HG03378 (cell line): ENCODE measurements around the gene TRIM60.
"Not testable (repeated sequence)": the region's sequence is repeated elsewhere in the genome, so short reads cannot be mapped to it uniquely, and the experiment has no call there.

Experiments
- ATAC-seq: cut with Tn5 transposase; IDR thresholded peaks from one replicate; pipeline ENCODE4 v1.9.1; 2021; ENCODE audit warnings: mild to moderate bottlenecking, moderate library complexity; ENCODE audit not compliant: unreplicated experiment

TRIM60 gene

GRCh38 chr4:165031436-165032211 lies at the start of gene TRIM60:
TRIM60 (plus strand) TSS chr4:165031999; CDS start chr4:165040073, 8,074 bp downstream.
- no peak for ATAC-seq

- ATAC-seq = no peak
Measured at GRCh38 chr4:164989471-164989870, 42.3 kb upstream of the TRIM60 start.

- not testable (repeated sequence) for ATAC-seq
Measured at GRCh38 chr4:164990786-164991185, 41.0 kb upstream of the TRIM60 start.

GRCh38 chr4:164996123-164996522 lies 35.7 kb upstream of the TRIM60 start:
- ATAC-seq = not testable (repeated sequence)

- no peak for ATAC-seq
Measured at GRCh38 chr4:164997324-164997723, 34.5 kb upstream of the TRIM60 start.

GRCh38 chr4:164997941-164998340 lies 33.9 kb upstream of the TRIM60 start:
- no peak for ATAC-seq

- not testable (repeated sequence) for ATAC-seq
Measured at GRCh38 chr4:164998526-164999080, 33.2 kb upstream of the TRIM60 start.

GRCh38 chr4:165001957-165002356 lies 29.8 kb upstream of the TRIM60 start:
- ATAC-seq = not testable (repeated sequence)

- no peak for ATAC-seq
Measured at GRCh38 chr4:165005352-165005925, 26.4 kb upstream of the TRIM60 start.

GRCh38 chr4:165006456-165006855 lies 25.3 kb upstream of the TRIM60 start:
- ATAC-seq = no peak

- no peak for ATAC-seq
Measured at GRCh38 chr4:165006886-165007285, 24.9 kb upstream of the TRIM60 start.

- no peak for ATAC-seq
Measured at GRCh38 chr4:165009493-165010227, 22.1 kb upstream of the TRIM60 start.

- no peak for ATAC-seq
Measured at GRCh38 chr4:165010487-165010886, 21.3 kb upstream of the TRIM60 start.

- ATAC-seq = no peak
Measured at GRCh38 chr4:165010991-165011390, 20.8 kb upstream of the TRIM60 start.

- no peak for ATAC-seq
Measured at GRCh38 chr4:165011403-165011802, 20.4 kb upstream of the TRIM60 start.

GRCh38 chr4:165013691-165014090 lies 18.1 kb upstream of the TRIM60 start:
- no peak for ATAC-seq

- no peak for ATAC-seq
Measured at GRCh38 chr4:165016971-165017370, 14.8 kb upstream of the TRIM60 start.

- not testable (repeated sequence) for ATAC-seq
Measured at GRCh38 chr4:165019995-165020394, 11.8 kb upstream of the TRIM60 start.

GRCh38 chr4:165025782-165026181 lies 6.0 kb upstream of the TRIM60 start:
- ATAC-seq = not testable (repeated sequence)

- ATAC-seq = no peak
Measured at GRCh38 chr4:165027762-165028402, 3.9 kb upstream of the TRIM60 start.

- no peak for ATAC-seq
Measured at GRCh38 chr4:165048170-165048569, 16.4 kb downstream of the TRIM60 start.
